ENCODE results near the gene WASL.
"Not testable (repeated sequence)": the region's sequence is repeated elsewhere in the genome, so short reads cannot be mapped to it uniquely, and the experiment has no call there.

WASL gene

DNA sequence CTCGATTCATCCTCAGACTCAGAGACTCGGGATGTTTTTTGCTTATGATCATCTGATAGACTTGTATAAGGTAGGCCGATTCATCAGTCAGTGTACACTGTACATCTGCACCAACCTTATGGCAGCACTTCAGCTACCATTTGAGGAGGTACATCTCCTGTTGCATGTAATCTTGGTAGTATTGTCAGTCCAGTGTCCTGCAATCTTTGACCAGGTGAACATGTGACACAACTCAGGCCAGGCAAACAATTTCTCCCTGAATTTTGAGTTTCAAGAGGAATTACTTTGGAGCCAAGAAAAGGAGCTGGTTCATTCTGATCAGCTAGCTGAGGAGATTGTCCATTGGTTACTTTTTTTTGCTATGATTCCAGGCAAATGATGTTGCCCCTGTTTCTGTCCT is 19.7 kb upstream of the WASL start:
- no peak for DNase-seq

DNA sequence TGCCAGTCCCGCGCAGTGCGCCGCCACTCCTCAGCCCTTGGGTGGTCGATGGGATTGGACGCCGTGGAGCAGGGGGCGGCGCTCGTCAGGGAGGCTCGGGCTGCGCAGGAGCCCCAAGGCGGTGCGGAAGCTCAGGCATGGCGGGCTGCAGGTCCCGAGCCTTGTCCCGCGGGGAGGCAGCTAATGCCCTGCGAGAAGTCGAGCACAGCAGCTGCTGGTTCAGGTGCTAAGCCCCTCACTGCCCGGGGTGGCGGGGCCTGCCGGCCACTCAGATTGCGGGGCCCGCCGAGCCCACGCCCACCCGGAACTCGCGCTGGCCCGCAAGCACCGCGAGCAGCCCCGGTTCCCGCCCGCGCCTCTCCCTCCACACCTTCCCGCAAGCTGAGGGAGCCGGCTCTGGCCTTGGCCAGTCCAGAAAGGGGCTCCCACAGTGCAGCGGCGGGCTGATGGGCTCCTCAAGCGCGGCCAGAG is 14.4 kb upstream of the WASL start:
- no peak for DNase-seq

DNA sequence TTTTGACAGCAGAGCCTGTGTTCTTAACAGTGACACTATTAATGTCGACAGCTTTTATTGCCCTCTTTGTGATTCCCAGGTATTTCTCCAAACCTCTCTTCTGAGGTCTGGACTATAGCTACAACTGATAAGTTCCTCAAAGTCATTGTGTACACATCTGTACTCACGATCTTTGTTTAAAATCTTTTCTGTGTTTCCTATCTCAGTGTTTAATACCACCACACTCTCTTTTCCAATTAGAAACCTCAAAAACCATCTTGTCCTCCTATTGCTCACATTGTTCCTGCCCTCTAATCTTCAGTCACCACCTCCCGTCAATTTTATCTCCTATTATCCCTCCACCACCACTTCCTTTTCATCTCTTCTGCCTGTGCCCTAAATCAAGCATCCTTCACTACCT is 12.9 kb upstream of the WASL start:
- no peak for DNase-seq

DNA sequence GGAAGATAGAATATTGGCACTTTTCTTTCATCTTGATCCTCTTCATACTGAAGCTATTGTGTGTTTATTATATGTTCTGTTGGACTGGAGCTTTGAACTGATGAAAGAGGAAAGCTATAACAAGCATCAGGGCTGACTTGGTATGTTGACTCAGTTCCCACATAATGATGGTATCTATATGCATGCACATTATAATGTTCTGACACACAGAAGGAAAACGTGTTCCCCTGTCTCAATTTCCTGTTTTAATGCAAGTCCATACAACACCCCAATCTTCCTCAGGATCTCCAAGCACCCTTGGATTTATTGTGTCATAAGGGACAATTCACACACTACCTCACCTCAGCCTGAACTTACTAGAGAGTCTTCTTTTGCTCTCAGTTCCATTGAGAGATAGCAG is 8.3 kb upstream of the WASL start:
- DNase-seq, result no peak

DNA sequence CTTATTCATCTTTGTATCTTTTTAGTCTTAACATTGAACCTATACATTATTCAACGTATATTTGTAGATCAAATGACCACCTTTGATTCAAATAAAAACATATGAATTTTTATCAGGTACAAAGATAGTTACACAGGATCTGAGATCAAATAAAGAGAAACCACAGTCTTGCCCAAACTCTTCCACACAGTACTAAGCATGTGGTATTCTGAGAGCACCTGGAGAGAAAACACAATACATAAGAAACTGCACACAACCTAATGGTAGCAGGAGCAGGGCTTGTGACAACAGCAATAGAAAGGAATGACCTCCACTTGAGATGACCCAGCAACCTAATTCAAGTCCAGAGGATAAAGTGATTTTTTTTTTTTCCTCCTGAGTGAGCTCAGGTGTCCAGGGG is 6.5 kb upstream of the WASL start:
- DNase-seq, result no peak

DNA sequence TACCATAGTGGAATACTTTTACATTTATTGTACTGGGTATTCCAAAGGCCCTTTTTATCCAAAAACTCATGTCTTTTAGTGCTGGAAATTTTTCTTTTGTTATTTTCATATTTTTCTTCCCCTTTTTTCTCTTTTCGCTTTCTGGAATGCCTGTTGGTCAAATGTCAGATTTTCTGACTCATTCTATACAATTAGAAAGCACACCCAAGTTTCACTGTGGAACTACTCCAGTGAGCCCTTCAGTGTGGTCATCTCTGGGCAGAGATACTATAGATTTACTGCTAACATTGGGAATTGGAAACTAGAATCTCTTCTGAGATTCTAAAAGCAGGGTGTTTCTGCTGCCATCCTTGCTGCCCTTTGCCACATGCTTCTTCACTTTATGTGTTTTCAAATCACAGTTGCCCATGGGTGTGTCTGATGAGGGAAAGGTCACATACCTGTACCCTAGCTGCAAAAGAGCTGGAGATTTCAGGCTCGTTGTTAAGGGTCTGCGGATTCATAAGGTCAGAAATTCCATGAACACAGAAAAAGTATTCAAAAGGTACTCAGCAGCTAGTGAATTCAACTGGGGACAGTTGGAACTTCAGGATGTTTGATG is 5.6 kb upstream of the WASL start:
- DNase-seq, result no peak

DNA sequence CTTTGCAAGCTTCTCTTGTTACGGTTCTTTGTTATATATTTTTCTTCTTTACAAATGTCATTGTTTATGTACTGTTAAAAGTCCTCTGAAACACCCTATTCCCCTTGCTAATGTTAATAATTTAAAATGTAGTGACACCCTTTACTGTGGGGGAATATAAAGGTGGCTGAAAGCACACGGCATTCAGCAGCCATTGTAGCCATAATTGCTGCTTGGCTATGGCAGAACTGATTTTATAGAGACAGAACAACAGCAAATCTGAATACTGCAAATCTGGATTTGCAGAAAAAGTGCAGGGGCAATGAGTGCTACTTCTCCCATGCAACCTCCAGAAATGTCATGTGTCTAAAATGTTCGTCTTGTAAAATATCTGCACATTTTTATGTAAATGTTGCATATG is 3.7 kb upstream of the WASL start:
- no peak for DNase-seq

DNA sequence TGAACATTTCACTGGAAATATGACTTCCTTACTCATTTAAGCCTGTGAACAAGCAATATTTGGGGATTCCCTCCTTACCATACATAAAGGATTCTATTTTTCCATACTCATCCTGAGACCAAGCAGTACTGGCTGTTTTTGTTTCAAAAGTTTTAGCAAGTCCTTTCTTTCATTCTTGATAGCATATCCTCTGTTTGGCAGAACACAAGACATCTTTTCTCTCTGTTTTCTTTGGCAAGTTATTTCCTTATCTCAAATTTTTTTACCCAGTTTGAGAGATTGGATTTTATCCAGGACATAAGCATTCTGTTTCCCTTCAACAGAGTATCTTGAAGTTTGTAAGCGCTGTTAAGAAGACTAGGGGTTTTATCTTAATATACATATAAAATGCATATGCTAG is 3.0 kb upstream of the WASL start:
- no peak for DNase-seq

DNA sequence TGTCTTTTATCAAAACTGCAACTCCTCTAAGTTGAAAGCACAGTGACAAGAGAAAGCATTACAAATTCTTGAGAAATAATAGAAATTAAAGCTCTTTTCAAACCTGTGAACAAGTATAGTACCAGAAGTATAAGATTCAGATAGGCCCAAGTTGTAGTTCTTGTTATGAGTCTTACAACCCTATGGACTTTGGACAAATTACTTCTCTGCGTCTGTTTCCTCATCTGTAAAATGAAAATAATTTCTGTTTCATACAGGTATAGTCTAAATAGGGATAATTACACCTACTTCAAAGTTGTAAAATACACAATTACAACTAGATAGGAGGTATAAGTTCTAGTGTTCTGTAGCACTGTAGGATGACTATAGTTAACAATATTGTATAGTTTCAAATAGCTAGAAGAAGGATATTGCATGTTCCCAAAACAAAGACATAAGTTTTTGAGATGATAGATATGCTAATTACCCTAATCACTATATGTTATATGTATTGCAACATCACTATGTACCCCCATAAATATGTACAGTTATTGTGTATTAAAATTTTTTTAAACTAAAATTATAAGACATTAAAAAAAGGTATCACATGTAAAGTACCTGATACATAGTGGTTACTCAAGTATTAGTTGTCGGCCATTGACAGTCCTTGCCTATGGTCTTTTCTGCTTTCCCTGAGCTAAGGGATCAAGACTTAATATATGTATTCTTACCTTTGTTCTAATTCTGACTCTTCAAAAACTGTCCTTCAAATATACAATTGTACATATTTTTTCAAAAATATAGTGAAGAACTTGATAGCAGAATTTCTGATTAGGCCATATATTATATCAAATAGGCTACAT is 1.8 kb upstream of the WASL start:
- no peak for DNase-seq

DNA sequence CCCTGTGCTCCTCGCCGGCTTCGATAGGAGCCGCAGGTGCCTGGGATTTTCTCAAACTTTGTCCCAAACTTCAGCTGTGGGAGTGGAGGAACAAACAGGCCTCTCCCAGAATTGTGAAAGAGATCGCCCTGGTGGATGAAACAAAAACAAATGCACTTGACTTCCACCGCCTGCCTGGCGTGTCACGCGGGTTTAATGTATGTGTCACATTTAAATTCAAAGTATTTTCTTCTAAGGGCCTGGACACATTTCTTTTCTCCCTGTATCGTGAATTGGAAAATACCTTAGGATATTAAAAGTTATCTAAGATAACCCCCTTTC is 694 bp upstream of the WASL start:
- peak; percentile 71 to 86 for DNase-seq

DNA sequence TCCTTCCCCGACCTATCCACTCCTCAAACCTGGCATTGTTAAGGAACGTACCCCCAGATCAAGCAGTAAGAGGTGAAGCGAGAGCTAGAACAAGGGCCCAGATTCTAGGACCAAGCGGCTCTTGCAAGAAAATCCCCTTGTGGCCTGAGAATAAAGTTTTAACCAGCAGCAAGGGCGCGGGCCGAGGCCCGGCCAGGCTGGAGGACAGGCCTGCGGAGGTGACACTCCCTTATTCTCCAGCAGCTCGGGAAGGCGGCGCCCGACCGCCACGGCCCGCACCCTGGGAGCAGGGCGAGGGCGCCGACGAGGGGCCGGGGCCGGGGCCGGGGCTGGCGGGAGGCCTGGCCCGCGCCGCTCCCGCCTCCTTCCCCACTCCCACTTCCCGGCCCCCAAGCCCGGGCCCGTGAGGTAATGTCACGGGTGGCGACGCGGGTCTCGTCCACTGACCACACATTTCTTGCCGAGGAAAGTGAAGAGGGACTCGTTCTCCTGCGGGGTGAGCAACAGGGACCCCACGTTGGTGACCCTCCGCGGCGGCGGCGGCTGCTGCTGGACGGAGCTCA is 551 bp downstream of the WASL start:
- DNase-seq, result no peak

DNA sequence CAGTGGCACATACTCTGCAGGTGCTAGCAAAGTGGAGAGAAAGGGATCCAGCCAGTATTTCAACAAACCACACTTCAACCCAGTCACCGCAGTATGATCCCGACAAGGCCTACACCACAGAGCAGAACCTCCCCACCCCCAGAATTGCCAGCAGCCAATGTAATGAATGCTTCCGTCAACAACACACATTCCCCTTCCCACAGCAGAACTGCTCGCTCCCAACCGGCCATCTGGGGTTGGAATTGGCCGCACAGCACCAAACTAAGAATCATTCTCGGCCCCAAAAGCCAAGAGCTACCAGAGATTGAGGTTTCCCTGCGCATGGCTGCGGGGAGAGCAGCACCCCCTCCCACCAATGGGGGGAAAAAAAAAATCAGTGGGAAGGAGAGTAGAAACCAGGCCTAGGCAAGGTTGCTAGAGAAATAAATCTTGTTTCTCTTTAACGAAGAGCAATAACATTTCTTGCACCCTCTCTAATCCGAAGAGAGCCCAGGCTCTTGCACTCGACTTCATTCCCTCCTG is 1.1 kb downstream of the WASL start:
- peak in 1 of 2 experiments; percentile 59 for DNase-seq

DNA sequence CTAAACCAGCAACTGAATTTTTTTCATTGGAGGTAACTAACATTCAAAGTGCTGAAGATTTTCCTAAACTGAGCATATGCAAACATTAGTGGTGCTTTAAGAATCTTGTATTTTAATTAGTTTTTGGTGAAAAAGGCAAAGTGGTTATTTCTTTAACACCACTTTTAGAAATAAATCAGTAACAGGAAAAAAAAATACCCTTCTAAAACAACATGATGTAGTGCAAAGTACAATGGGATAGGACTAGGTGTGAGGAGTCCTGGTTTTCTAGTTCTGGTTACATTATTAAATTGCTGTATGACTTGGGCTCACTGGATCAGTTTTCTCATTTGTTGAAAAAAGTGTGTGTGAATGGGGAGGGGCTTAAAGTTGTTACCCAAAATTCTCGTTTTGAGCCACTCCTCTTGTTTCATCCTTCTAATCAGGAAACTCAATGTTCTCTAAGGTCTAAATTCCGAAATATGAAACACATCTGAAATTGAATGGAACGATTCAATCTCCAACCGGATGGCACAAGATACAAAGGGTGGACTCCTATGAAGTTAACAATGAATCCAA is 1.8 kb downstream of the WASL start:
- DNase-seq, result no peak

DNA sequence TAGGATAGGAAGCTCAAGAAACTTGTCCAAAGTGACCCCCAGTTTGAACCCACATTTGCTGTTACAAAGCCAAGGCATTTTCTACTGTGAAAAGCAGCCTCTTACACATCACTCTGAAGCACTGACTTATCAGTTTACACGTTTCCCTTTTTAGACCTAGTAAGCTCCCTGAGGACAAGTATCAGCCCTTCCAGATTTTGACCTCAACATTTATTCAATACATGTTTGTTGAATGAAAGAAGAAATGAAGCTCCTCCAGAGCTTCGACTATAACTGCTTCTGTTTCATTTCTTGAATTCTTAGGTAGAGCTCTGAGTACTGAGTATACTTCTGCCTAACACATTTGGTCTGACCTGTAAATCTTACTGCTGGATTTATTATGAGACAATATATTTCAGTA is 2.7 kb downstream of the WASL start:
- DNase-seq, result no peak

DNA sequence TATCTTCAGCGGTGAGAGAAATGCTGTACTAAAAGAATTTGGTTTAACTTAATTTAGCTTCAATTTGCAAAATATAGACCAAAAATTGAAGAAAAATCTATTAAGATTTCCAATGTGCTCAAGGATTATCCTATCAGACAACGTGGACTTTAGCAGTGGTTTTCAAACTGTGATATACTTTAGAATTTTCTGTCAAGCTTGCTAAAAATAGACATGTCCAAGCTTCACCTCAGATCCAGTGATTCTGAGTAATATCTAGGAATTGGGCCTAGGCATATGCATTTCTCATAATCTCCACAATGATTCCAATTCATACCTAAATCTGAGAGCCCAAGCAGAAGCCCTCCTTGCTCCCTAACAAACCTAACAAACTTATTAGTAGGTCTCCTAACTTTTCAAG is 3.4 kb downstream of the WASL start:
- no peak for DNase-seq

DNA sequence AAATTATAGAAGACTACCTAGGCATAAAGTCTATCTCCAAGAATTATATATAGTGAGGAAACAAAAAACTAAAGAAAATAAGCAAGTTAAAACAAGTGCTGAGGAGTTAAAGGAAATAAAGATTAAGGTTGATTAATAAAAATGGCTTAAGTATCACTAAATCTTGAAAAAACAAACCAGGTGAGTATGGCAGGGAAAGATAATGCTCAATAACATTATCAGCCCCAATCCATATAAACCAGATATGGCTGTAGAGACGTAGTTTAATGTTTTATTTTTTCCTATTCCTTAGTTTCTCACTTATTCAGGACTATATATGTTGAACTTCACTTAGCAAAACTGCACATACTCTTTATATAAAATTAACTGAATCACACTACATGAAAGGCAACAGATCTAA is 4.4 kb downstream of the WASL start:
- no peak for DNase-seq

DNA sequence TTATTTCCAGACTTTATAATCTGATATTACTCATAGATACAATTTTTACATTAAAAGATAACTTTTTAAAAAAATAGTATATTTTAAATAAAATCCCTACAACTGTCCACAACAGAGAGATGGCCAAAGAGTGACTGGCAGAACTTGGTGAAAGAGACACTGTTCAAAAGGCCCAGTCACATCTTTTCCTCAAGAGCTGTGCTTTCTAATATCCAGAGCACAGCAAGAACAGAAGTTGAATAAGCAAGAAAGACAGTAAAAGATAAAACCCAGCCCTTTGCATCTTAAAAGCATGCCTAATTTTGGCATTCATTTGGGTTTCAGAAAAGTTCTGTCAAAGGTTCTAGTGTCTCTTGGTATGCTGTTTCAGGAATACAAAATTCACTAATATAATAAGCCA is 6.9 kb downstream of the WASL start:
- no peak for DNase-seq

DNA sequence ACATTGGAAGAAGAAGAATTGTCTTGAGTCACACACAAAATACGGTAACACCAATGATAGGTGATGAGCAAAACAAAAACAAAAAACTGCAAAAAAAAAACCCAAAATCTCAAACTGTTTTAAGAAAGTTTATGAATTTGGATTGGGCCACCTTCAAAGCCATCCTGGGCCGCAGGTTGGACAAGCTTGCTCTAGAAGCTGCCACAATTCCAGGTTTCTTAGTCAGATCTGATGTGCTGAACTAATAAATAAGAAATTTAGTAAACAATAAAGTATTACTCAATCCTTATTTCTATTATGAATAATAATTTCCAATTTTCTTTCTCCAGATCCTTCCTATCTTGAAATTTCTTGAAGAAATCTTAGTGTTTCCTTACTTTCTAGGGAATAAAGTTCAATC is 10.0 kb downstream of the WASL start:
- no peak for DNase-seq

DNA sequence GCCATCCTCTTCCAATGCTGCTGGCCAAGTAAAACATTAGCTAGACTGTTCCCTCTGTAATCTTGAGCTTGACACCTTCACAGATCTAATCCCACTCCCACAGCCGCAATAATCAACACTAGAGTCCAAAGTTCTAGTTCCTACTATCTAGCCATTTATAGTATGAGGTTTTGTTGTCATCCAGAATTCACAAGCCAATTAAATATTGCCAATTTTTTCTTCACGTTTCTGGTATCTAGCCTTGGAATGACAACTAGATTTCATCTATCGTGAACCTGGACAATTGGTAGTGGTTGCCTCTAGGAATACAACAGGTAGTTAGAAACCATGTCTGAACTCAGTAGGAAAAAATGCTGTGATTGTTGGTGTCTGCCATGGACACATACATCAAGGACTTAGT is 10.4 kb downstream of the WASL start:
- DNase-seq, result no peak

DNA sequence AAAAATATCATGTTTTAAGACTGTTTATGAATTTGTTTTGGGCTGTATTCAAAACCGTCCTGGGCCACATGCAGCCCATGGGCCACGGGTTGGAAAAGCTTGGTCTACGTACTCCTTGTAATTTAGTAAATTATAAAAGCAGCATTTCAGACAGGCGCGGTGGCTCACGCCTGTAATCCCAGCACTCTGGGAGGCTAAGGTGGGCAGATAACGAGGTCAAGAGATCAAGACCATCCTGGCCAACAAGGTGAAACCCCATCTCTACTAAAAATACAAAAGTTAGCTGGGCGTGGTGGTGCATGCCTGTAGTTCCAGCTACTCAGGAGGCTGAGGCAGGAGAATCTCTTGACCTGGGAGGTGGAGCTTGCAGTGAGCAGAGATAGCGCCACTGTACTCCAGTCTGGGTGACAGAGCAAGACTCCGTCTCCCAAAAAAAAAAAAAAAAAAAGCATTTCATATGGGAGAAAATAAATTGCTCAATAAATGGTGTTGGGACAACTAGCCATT is 11.6 kb downstream of the WASL start:
- DNase-seq, result not testable (repeated sequence)

DNA sequence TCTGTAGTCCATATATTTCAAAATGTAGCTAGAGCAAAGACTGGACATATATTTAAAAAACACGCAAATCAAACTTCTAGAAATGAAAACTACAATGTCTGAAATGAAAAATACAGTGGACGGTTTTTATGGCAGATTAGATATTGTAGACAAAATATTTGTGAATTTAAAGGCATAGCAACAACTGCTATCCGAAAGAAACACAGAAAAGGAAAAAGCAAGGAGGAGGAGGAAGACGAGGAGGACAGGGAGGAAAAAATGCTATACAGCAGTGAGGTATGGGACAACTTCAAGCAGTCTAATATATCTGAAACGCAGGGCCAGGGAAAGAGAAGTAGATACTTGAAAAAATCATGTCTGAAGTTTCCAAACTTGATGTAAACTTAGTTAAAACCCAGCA is 13.3 kb downstream of the WASL start:
- DNase-seq, result no peak

DNA sequence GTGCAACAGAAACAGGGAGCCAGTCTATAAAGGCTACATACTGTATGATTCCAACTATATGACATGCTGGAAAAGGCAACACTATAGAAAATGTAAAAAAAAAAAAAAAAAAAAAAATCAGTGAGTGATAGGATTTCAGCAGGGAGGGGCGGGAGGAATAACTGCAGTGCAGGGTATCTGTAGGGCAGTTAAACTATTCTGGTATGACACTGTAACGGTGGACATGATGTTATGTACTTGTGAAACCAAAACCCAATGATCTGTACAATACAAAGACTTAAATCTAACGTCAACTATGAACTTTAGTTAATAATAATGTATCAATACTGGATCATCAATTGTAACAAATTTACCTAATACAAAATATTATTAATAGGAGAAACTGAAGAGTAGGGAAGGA is 14.3 kb downstream of the WASL start:
- DNase-seq, result no peak

DNA sequence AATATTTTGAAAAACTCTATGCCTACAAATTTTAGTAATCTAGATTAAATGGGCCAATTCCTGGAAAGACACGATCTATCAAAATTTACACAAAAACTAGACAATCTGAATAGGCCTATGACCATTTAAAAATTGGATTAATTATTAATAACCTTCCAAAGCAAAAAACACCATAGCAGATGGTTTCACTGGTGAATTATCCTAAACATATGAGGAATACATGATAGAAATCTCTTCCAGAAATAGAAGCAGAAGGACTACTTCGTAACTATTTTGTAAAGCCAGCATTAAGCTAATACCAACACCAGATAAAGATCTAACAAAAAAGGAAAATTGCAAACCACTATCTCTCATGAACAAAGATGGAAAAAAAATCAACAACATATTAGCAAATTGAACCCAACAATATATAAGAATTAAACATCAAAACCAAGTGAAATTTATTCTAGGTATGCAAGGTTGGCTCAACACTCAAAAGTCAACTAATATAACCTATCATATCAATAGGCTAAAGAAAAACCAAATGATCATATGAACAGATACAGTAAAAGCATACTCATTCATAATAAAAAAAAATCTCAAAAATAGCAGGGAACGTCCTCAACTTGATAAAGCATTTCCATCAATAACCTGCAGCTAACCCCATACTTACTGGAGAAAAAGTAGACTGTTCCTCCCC is 16.3 kb downstream of the WASL start:
- no peak for DNase-seq
